Activated T-helper 9 cell treated with anti-CD3 and anti-CD28 coated beads, Interleukin-2, amount 50 U/mL, for 16 hours (primary cell): ENCODE data around the gene ZC3H7B.
"Not testable (repeated sequence)": the region's sequence is repeated elsewhere in the genome, so short reads cannot be mapped to it uniquely, and the experiment has no call there.

Source experiments
- DNase-seq: peaks from one replicate; pipeline ENCODE4 v3.0.0-alpha.2; 2020; ENCODE audit warnings: low read depth

The ZC3H7B gene, protein sequence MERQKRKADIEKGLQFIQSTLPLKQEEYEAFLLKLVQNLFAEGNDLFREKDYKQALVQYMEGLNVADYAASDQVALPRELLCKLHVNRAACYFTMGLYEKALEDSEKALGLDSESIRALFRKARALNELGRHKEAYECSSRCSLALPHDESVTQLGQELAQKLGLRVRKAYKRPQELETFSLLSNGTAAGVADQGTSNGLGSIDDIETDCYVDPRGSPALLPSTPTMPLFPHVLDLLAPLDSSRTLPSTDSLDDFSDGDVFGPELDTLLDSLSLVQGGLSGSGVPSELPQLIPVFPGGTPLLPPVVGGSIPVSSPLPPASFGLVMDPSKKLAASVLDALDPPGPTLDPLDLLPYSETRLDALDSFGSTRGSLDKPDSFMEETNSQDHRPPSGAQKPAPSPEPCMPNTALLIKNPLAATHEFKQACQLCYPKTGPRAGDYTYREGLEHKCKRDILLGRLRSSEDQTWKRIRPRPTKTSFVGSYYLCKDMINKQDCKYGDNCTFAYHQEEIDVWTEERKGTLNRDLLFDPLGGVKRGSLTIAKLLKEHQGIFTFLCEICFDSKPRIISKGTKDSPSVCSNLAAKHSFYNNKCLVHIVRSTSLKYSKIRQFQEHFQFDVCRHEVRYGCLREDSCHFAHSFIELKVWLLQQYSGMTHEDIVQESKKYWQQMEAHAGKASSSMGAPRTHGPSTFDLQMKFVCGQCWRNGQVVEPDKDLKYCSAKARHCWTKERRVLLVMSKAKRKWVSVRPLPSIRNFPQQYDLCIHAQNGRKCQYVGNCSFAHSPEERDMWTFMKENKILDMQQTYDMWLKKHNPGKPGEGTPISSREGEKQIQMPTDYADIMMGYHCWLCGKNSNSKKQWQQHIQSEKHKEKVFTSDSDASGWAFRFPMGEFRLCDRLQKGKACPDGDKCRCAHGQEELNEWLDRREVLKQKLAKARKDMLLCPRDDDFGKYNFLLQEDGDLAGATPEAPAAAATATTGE

DNA sequence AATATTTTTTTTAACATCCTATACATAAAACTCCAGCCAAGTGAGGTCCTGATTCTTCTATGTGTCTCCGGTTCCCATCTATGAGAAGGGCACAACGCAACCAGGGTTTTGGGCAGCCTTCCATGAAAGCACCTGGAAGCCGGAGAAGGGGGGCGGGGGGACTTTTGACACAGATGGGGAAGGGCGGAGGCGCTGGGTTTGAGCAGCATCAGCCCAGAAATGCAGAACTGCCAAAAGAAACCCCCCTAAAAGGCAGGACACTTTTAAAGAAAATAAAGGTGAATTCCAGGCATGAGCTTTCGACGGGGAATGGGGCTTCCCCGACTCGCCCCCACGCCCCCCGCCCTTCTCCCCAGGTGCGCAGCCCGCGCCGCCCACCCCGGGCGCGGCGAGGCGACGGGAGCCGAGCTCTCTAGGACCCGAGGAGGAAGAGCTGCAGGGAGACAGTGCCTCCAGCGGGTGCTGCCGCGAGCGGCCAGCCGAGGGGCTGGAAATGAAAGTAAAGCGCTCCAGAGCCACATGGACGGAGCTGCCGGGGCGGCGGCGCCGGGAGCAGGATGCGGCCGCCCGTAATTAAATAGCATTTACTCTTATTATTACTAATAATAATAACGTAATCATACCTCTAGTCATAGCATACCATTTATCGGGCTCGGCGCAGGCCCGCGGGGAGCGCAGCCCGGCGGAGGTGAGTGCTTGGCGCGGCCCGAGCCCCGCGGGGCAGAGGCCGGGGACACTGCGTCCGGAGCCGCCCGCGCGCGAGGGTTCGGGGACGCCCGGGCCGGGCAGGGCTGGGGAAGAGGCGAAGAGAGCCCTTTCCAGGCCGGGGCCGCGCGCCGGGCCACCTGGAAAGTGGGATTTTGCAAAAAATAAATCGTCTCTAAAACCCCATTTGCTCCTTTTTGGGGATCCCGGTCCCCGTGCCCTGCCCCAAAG, at the start of gene ZC3H7B:
Gene ZC3H7B, plus strand, starts transcription at position 441 of the 936 bp plus-strand sequence. CDS start 19,136 bp downstream, outside the sequence.
- DNase-seq = peak; percentile 76

DNA sequence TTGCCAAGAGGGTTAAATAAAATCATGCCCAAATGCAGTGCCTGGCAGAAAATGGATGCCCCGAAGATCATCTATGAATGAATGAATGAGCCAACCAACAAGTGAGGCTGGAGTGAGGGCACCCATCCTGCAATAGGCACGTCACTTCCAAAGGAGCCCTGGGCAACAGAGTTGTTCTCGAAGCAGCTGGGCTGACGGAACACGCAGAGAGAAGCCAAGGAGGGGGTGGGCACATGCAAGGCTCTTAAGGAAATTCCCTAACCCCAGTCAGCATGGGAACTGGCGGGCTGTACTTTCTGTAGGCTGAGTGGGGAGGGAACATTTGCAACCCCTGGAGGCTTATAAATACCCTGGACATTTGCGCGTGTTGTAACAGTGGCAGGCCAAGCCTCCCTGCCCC, 49.0 kb upstream of the ZC3H7B start:
- no peak for DNase-seq

GRCh38 chr22:41254230-41254629, 47.1 kb upstream of the ZC3H7B start:
- no peak for DNase-seq

GRCh38 chr22:41256254-41257253, 44.8 kb upstream of the ZC3H7B start:
- no peak for DNase-seq

DNA sequence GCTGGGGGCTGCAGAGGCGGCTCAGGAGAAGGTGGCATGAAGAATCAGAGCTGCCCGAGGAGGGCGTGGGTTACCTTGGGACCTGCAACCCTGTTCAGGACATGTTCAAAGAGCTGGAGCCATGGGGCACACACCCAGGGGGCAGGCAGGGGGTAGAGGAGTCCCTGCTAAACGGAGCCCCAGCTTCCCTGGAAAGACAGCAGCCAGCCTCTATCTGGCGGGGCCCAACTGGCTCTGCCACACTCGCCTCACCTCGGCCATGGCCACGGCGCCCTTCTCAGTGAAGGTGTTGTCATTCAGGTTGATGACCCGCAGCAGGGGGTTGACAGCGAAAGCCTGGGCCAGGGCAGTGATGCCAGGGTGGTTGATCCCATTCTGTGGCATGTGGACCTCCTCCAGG, 43.6 kb upstream of the ZC3H7B start:
- no peak for DNase-seq

GRCh38 chr22:41259756-41260155, 41.6 kb upstream of the ZC3H7B start:
- not testable (repeated sequence) for DNase-seq

GRCh38 chr22:41260871-41261270, 40.5 kb upstream of the ZC3H7B start:
- DNase-seq = no peak

DNA sequence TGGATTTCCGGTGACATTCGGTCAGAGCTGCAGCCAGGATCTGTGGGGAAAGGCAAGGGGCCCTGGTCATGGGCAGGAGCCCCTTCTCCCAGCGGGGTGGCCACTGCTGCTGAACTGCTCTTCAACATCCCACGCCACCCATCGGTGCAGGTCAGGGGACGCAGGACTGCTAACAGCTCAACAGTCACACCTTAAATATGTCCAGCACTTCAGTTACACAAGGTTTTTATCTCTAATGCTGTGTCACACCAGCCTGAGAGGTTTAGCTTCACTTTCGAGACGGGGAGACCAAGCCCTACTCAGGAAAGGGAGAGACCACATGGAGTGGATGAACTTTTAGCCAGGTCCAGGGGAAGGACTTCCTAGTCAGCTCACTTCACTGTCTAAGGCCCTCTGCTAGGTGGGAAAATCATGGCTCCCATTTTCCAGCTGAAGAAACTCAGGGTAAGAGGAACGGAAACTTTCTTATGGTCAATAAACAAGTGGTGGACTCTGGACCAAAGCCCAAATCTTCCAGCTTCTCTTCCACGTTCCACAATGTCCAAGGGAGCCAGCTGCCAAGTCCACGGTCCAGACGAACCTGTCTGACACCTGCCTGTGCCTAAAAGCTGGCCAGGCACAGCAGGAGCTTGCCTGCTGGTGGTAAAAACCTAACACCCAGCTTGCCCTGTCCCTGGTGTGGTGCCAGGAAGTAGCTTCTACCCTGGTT, 39.6 kb upstream of the ZC3H7B start:
- DNase-seq = no peak

GRCh38 chr22:41262250-41262765, 39.0 kb upstream of the ZC3H7B start:
- no peak for DNase-seq

DNA sequence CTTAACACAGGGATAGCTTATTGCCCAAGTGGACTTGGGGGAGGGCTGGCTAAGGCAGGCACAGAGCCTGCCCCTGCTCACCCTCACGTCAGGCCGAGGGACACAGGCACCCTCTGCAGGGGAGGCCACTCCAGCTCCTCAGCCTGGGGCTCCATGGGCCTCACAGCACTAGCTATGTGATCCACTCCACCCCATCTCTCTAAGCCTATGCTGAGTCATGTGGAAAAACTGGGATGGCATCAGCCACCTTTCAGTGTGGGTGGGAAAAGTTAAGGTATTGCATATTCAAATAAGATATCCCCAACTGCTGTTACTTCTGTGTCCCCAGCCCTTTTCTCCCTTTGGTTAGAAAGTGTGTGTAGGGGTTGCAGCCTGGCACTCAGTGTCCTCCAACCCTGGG, 37.6 kb upstream of the ZC3H7B start:
- no peak for DNase-seq

DNA sequence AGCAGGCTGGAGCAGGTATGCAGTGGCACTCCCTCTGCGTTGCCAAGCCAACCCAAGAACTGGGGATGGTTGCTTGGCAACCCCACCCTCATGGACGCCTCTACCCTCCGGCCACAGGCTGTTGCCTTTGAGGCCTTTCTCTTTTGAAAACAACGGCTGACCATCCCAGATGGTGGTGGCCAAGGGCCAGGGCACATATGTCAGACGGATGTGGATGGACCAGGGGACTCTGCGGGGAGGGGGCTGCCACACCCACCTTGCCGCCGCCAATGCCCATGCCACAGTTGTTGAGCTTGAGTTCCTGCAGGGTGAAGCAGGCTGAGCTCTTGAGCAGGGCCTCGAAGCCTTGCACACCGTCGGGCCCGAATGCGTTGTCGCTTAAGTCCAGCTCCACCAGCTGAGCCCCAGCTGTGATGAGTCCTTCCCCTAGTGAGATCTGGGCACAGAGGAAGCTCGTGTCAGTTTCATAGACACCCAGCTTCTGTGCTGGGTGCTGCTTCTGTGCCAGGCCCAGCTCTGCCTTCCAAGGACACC, 36.9 kb upstream of the ZC3H7B start:
- no peak for DNase-seq

- no peak for DNase-seq
Measured at GRCh38 chr22:41267958-41268357, 33.4 kb upstream of the ZC3H7B start.

GRCh38 chr22:41271787-41272186, 29.5 kb upstream of the ZC3H7B start:
- no peak for DNase-seq

- DNase-seq = no peak
Measured at GRCh38 chr22:41273128-41273527, 28.2 kb upstream of the ZC3H7B start.

DNA sequence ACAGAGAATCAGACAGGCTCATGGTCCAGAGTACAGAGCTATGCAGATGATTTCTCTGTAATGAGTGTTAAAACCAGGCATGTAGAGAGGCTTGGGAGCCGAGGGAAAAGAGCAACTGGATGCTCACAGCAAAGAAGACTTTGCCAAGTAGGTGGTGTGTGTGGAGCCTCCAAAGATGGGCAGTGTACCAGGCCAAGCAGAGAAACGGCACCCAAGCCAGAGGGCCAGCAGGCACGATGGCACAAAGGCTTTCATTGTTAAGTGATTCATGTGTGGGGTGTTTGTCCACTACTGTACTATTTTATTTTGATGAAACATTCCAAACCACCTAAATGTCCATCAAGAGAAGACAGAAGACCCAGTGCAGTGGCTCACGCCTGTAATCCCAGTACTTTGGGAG, 26.5 kb upstream of the ZC3H7B start:
- no peak for DNase-seq

- no peak for DNase-seq
Measured at GRCh38 chr22:41280065-41280464, 21.3 kb upstream of the ZC3H7B start.

- no peak for DNase-seq
Measured at GRCh38 chr22:41280854-41281253, 20.5 kb upstream of the ZC3H7B start.

GRCh38 chr22:41284465-41284864, 16.9 kb upstream of the ZC3H7B start:
- no peak for DNase-seq

DNA sequence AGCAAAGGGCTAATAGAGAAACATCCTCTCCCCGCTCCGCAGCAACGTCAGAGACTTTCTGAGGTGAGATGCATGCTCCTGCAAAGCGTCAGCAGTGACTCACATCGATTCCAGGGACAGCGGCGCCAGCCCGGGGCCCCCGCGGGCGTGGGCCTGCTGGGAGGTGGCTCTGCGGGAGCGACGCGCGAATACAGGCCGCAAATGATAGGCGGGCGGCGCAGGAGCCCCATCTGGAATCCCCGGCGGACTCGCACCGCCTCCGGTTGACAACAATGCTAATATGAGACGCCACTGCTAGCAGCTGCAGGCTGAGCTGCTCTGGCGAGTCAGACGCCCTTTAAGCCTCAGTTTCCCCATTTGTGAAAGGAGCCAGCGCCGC, 15.9 kb upstream of the ZC3H7B start:
- DNase-seq = peak; percentile 87
